Activated CD8-positive, alpha-beta memory T cell treated with anti-CD3 and anti-CD28 coated beads for 4 hours (primary cell): ENCODE results near the gene MYO7A.

Experiments used
- DNase-seq, 2 donors: peaks; one replicate each; pipeline ENCODE4 v3.0.0-alpha.2; 2020; ENCODE audit warnings: low read depth in 2 of 2

The MYO7A gene

GRCh38 chr11:77127920-77128691, at the start of gene MYO7A:
Gene MYO7A, plus strand, starts transcription at chr11:77128246. Its CDS starts 2,389 bp downstream, at chr11:77130635.
- no peak for DNase-seq

GRCh38 chr11:77079666-77080065, 48.4 kb upstream of the MYO7A start:
- no peak for DNase-seq

- no peak for DNase-seq
These were observed 47.3 kb upstream of the MYO7A start for GRCh38 chr11:77080643-77081210.

DNA sequence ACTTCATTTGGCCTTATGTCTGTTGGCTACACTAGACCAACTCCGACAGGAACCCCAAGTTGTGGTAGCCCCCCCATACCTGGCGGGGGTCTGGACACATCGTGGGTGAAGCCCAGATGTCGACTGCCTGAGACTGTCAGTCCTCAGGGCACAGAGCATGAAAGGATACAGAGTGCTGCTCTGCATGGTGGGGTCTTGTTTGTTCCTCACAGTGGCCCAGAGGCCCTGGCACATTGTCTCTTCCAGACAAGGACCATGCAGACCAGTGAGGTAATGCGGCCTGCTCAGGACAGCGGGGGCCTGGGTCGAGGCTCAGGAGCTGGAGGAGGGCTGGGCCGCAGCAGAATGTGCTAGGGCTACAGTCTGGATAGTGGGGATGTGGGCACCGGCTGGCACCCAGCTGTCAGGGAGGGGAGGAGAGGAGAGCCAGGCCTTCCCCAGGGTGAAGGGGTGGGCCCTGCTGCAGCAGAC, 46.6 kb upstream of the MYO7A start:
- no peak for DNase-seq

GRCh38 chr11:77081976-77082836, 45.8 kb upstream of the MYO7A start:
- no peak for DNase-seq

- no peak for DNase-seq
These were observed 45.0 kb upstream of the MYO7A start for GRCh38 chr11:77082838-77083565.

DNA sequence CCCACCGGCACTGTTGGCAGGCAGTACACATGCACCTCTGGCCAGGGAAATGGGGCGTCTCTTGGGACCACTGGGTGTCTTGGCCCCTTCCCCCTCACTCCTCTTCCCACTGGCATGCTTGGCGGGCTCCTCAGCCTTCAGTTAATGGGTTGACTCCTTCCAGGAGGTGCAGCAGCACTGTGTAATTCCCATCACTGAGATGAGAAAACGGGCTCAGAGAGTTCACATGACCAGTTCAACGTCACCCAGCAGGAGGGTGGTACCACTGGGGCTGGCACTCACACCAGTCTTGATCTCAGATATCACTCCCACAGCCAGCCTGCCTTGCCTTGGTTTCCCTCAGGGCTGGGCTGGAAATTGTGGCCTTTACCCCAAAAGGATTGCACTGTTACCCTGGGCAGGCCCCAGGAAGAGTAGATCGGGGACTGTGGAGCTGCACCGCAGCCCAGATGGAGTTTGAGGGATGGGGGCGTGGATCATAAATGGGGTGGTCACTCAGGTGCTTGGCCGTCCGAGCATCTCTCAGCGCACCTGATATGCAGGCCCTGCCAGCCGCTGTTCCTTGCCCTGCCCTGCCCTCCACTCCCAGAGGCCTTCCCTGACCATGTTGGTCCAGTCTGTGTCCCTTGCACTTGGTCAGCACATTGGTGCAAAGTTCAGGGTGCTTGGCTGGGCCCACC, 44.3 kb upstream of the MYO7A start:
- no peak for DNase-seq

- DNase-seq, result no peak
These were observed 43.4 kb upstream of the MYO7A start for GRCh38 chr11:77084581-77085191.

GRCh38 chr11:77085652-77086051, 42.4 kb upstream of the MYO7A start:
- no peak for DNase-seq

DNA sequence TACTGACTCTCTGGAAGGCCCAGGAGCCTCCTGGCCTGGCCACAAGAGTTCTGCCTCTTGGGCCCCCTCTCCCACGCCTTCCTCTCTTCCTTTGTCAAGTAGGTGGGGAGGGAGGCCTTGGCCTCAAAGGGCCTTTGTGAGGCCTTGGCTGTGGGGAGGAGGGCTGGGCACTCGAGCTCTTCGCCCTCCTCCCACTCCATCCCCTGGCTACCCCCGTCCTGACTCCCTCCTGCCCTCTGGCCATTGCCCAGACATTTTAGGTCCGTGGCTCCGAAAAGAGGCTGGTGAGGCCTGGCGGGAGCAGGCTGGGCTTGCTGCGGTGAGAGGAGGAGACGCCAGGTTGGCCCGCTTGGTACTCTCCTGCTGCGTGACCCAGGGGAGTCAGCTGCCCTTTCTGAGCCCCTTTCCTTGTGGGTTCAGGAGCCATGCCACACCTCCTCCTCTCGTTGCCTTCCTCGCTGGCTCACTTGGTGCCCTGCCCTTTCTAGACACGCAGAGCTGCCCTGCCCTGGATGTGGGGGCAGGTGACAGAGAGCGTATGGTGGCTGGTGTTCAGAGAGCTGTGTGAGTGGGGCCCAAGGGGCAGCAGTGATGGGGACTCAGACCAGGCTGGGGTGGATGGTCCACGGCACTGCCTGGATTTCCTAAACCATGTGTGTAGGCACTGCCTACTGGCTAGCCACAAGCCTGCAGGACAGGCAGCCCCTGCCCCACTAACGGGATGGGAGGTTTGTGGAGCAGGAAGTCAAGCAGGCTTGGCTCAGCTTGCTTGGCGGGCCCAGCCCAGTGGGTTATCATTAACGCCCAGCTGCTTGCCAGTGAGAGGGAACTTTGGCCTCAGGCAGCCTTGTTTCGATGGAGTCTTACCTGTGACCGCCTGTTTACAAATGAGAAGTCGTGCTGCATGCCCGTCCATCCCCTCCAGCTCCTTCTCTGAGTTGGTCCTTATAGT, 41.2 kb upstream of the MYO7A start:
- DNase-seq, result no peak

DNA sequence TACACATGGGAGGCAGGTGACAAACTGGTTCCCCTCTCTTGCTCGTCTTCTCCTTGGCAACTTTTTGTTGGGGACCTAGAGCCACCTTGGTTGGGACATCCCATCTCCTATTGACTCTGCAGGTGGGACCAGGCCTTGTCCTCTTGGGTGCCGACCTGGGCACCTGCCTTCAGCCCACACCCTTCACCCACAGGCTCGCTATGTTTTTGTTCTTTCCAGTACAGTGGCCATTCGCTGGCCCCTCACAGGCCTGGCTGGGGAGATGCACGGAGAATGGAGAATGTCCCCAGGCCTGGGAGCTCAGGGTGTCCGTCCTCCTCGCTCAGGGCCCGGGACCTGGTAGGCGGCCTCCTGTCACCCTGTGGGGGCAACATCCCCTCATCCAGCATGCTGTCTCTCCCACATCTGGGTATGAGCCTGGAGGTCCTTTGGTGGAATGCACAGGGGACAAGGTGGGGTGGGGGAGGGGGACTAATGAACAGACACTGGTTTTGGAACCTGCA, 40.3 kb upstream of the MYO7A start:
- no peak for DNase-seq

- no peak for DNase-seq
These were observed 39.6 kb upstream of the MYO7A start for GRCh38 chr11:77088236-77089003.

DNA sequence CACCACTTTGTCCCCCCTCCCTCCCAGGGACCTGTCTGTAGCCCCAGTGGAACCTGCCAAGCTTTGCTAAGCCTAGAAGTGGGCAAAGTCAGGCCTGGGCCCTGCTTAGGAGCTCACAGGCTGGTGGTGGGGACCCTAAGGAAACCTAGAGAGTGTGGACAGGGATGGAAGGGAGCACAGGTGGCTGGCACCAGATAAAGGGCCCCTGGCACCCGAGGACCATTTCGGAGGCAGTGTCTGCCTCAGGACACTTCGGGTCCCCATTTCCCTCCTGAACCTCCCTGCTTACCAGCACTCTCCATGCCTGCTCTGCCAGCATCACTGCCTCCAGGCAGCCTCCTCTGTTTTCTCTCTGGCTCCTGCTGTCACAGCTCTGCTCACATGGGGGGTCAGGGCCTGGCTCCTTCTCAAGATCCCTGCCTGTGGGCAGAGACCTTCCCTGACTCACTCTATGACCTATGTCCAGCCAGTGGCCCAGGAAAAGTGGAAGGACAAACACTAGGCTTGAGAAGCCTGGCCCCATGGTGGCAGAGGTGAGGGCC, 39.0 kb upstream of the MYO7A start:
- DNase-seq, result no peak

- DNase-seq, result no peak
These were observed 38.0 kb upstream of the MYO7A start for GRCh38 chr11:77090046-77090372.

- DNase-seq, result no peak
These were observed 37.5 kb upstream of the MYO7A start for GRCh38 chr11:77090373-77091111.

- peak; percentile 51 to 52 for DNase-seq
These were observed 36.7 kb upstream of the MYO7A start for GRCh38 chr11:77091146-77091940.

DNA sequence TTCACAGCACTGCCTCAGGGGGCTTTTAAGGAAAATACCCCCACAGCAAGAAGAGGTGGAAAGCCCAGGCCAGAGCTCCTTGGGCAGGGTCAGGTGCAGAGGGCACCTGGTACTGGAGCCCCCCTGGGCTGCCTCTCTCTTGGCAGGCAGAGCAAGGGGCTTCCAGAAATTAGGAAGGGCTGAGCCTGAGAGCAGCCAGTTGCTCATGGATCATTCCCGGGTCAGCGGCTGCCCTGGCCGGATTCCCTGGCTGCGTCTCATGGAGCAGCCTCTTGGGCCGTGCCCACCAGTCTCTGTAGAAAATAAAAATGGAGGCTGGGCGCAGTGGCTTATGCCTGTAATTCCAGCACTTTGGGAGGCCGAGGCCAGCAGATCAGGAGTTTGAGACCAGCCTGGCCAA, 35.7 kb upstream of the MYO7A start:
- no peak for DNase-seq
